Mammary epithelial cell (primary cell): ENCODE measurements around the gene SMAD2.

Source experiments
- CTCF ChIP-seq, 2 donors: IDR thresholded peaks in 1 of 2; conservative IDR thresholded peaks in 1 of 2; 2 replicates each; pipeline ENCODE4 v1.5.1; 2011 to 2012; ENCODE audit warnings: inconsistent platforms in 2 of 2, low read length in 2 of 2, mild to moderate bottlenecking in 2 of 2, control low read depth in 1 of 2, low read depth in 1 of 2; ENCODE audit not compliant: insufficient read depth in 1 of 2; ENCODE audit errors: extremely low read depth in 1 of 2
- EZH2 ChIP-seq: IDR thresholded peaks from 2 replicates; pipeline ENCODE4 v1.6.1; 2012; ENCODE audit warnings: low read length, inconsistent platforms, borderline replicate concordance

DNA sequence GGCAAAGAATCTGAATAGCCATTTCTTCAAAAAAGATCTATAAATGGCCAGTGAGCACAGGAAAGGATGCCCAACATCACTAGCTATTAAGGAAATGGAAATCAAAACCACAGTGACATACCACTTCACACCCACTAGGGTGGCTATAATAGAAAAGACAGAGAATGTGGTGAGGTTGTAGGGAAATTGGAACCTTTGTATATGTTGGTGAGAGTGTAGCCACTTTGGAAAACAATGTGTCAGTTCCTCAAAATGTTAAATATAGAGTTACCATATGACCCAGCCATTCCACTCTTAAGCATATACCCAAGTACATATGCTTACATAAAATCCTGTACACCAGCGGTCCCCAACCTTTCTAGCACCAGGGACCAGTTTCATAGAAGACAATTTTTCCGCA is 152.8 kb downstream of the SMAD2 start:
- TF ChIP-seq CTCF (conservative IDR thresholded peaks at IDR 0.05 in 1 of 2, IDR thresholded peaks at IDR 0.05 in 1 of 2; ENCODE audit: extremely low read depth in 1 of 2, insufficient read depth in 1 of 2, low read depth in 1 of 2, low read length in 2 of 2) (no peak), EZH2 (no peak)
